GM12878 (cell line): Measurements from ENCODE around the gene INO80E. TPM values are rescaled to one million over a fixed set of nuclear protein-coding genes. Genes with fewer than 3 reads are reported as not detected.
A peak's percentile ranks its signal among the peaks of the same experiment; 100 is the strongest.

Experiments used
- BHLHE40 ChIP-seq, 2 experiments: fragments of 450-650 bp in 1 of 2; IDR thresholded peaks; 2 replicates each; pipeline ENCODE4 v1.6.1; 2011 to 2017; ENCODE audit warnings: low read depth in 2 of 2, borderline replicate concordance in 1 of 2, improper control_type of control experiment in 1 of 2, low read length in 1 of 2, mild to moderate bottlenecking in 1 of 2
- BMI1 ChIP-seq: fragments of 450-650 bp; IDR thresholded peaks from 2 replicates; pipeline ENCODE4 v1.6.1; 2016; ENCODE audit warnings: mild to moderate bottlenecking, moderate library complexity, borderline replicate concordance
- CBFB ChIP-seq: IDR thresholded peaks from 2 replicates; pipeline ENCODE4 v1.6.1; 2016; ENCODE audit warnings: antibody characterized with exemption, low read depth
- CHD2 ChIP-seq: IDR thresholded peaks from 2 replicates; pipeline ENCODE4 v1.6.1; 2011; ENCODE audit warnings: low read depth, low read length, improper control_type of control experiment, borderline replicate concordance
- CREB1 ChIP-seq: IDR thresholded peaks from 2 replicates; pipeline ENCODE4 v1.6.1; 2012; ENCODE audit warnings: low read depth, mild to moderate bottlenecking, inconsistent platforms
- CREM ChIP-seq: IDR thresholded peaks from 2 replicates; pipeline ENCODE4 v1.6.1; 2014; ENCODE audit warnings: antibody characterized with exemption, low read depth
- HCFC1 ChIP-seq: fragments of 150-350 bp; IDR thresholded peaks from 2 replicates; pipeline ENCODE4 v1.6.1; 2014; ENCODE audit warnings: low read length
- HDAC6 ChIP-seq: fragments of 200-600 bp; sonication (generic); IDR thresholded peaks from one replicate; pipeline ENCODE4 v1.8.0; 2017; ENCODE audit warnings: antibody characterized with exemption; ENCODE audit not compliant: unreplicated experiment
- IKZF2 ChIP-seq, 2 experiments: fragments of 450-650 bp; IDR thresholded peaks; 2 replicates each; pipeline ENCODE4 v1.6.1; 2017; ENCODE audit warnings: mild to moderate bottlenecking in 2 of 2, moderate library complexity in 2 of 2
- JUND ChIP-seq: IDR thresholded peaks from 2 replicates; pipeline ENCODE4 v1.6.1; 2012; ENCODE audit warnings: low read depth, mild to moderate bottlenecking, low read length, improper control_type of control experiment, moderate library complexity
- LARP7 ChIP-seq: fragments of 450-650 bp; IDR thresholded peaks from 2 replicates; pipeline ENCODE4 v1.6.1; 2017; ENCODE audit warnings: mild to moderate bottlenecking
- NBN ChIP-seq: fragments of 450-650 bp; IDR thresholded peaks from 2 replicates; pipeline ENCODE4 v1.6.1; 2016
- NFYA ChIP-seq: IDR thresholded peaks from 2 replicates; pipeline ENCODE4 v1.6.1; 2011; ENCODE audit warnings: low read depth, mild to moderate bottlenecking, low read length, improper control_type of control experiment, borderline replicate concordance
- RUNX3 ChIP-seq: IDR thresholded peaks from 2 replicates; pipeline ENCODE4 v1.6.1; 2012; ENCODE audit warnings: low read length, inconsistent platforms
- SP1 ChIP-seq: IDR thresholded peaks from one replicate; pipeline ENCODE4 v1.6.1; 2011; ENCODE audit warnings: low read depth, low read length
- TAF1 ChIP-seq: IDR thresholded peaks from 2 replicates; pipeline ENCODE4 v1.6.1; 2011; ENCODE audit warnings: mild to moderate bottlenecking, low read depth, low read length, borderline replicate concordance
- ZNF384 ChIP-seq: IDR thresholded peaks from 2 replicates; pipeline ENCODE4 v1.6.1; 2012; ENCODE audit warnings: low read depth, mild to moderate bottlenecking, low read length, improper control_type of control experiment, borderline replicate concordance
- polyA plus RNA-seq, 11 experiments: library from polyadenylated mRNA; depleted of rRNA in 4 of 11; unstranded in 6 of 11; stranded (reverse) in 5 of 11; fragments of >200 nt; fragmentation: Nextera tagmentation in 4 of 11; fragmentation: Illumina TruSeq in 1 of 11; extraction: Ambion mirVana in 4 of 11; extraction: Trizol in 1 of 11; gene quantifications; 1 replicate in 1 of 11; 2 replicates in 10 of 11; pipeline versions ENCODE4 v1.2.1 to v1.2.3, GENCODE V29; 2011 to 2016; ENCODE audit warnings: inconsistent platforms in 2 of 11, missing spikeins in 2 of 11, low read depth in 1 of 11
- total RNA-seq, 4 experiments: library from RNA; depleted of rRNA in 3 of 4; stranded (reverse); fragments of >200 nt in 3 of 4; fragmentation: Illumina TruSeq in 1 of 4; extraction: Trizol in 1 of 4; gene quantifications; 2 replicates each; pipeline versions ENCODE4 v1.2.1 to v1.2.3, GENCODE V29; 2013 to 2021
- TF ChIP-seq, protein P1 (sequence below): fragments of 450-650 bp; IDR thresholded peaks from 2 replicates; pipeline ENCODE4 v1.6.1; 2016; ENCODE audit warnings: mild to moderate bottlenecking
- TF ChIP-seq, protein P2 (sequence below), 3 experiments: IDR thresholded peaks in 2 of 3; conservative IDR thresholded peaks in 1 of 3; 2 replicates each; pipeline ENCODE4 v1.5.1; 2011; ENCODE audit warnings: low read depth in 3 of 3, low read length in 3 of 3, mild to moderate bottlenecking in 3 of 3, control low read depth in 2 of 3, moderate library complexity in 2 of 3, inconsistent platforms in 1 of 3, mixed read lengths in 1 of 3; ENCODE audit not compliant: control insufficient read depth in 2 of 3, insufficient read depth in 1 of 3; ENCODE audit errors: extremely low read depth in 1 of 3
- TF ChIP-seq, protein P3 (sequence below): fragments of 450-650 bp; formaldehyde crosslinking; IDR thresholded peaks from 2 replicates; pipeline ENCODE4 v1.4.0; 2022; ENCODE audit warnings: mild to moderate bottlenecking, moderate library complexity
- TF ChIP-seq, protein P4 (sequence below): fragments of 450-650 bp; IDR thresholded peaks from 2 replicates; pipeline ENCODE4 v1.6.1; 2017; ENCODE audit warnings: low read depth, mild to moderate bottlenecking, moderate library complexity

Gene INO80E
- total and polyA plus RNA-seq, 10 of the 15 experiments (the other 5 are each of a cell fraction or from before 2014, with no cell fraction given) = 0.39 to 74.0 (median 33.0) TPM

DNA sequence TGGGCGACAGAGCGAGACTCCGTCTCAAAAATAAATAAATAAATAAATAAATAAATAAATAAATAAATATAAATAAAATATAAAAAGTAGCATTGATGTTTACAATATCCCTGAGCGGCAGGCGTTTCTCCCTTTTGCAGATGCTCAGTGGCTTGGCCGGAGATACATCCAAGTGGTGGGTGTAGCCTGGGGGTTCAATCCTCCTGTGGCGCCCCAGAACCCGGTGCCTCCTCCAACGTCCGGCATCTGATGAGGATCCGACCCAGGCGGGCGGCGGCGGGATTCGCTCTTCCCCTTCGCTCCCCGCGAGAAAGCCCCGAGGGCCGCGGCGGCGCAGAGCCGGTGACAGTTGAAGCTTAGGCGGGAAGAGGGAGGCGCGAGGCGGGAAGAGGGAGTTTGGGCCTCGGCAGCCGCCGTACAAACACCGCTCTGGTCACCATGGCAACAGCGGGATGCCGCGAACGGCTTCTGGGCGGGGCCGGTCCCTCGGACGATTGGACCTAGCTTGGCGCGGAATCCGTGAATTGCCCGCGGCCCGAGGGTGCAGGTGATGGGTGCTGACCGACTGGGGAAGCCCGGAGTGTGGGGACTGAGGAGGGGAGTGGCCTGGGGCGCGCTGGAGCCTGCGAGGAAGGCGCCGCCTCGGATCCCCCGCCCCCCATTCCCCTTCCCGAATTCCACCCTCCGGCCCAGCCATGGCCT, 56.8 kb downstream of the INO80E start (continued):
- TF ChIP-seq CBFB = peak; percentile 44; the same call in 1 of the 2 replicates
- TF ChIP-seq BHLHE40 (IDR thresholded peaks at IDR 0.05; ENCODE audit: borderline replicate concordance in 1 of 2, low read depth in 2 of 2, low read length in 1 of 2) = peak in 1 of 2 experiments; percentile 55; a peak in 2 of 4 replicates
- TF ChIP-seq, protein P1, sequence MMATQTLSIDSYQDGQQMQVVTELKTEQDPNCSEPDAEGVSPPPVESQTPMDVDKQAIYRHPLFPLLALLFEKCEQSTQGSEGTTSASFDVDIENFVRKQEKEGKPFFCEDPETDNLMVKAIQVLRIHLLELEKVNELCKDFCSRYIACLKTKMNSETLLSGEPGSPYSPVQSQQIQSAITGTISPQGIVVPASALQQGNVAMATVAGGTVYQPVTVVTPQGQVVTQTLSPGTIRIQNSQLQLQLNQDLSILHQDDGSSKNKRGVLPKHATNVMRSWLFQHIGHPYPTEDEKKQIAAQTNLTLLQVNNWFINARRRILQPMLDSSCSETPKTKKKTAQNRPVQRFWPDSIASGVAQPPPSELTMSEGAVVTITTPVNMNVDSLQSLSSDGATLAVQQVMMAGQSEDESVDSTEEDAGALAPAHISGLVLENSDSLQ = peak; percentile 70
- TF ChIP-seq, protein P2, sequence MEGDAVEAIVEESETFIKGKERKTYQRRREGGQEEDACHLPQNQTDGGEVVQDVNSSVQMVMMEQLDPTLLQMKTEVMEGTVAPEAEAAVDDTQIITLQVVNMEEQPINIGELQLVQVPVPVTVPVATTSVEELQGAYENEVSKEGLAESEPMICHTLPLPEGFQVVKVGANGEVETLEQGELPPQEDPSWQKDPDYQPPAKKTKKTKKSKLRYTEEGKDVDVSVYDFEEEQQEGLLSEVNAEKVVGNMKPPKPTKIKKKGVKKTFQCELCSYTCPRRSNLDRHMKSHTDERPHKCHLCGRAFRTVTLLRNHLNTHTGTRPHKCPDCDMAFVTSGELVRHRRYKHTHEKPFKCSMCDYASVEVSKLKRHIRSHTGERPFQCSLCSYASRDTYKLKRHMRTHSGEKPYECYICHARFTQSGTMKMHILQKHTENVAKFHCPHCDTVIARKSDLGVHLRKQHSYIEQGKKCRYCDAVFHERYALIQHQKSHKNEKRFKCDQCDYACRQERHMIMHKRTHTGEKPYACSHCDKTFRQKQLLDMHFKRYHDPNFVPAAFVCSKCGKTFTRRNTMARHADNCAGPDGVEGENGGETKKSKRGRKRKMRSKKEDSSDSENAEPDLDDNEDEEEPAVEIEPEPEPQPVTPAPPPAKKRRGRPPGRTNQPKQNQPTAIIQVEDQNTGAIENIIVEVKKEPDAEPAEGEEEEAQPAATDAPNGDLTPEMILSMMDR (IDR thresholded peaks at IDR 0.05 in 2 of 3, conservative IDR thresholded peaks at IDR 0.05 in 1 of 3; ENCODE audit: control insufficient read depth in 2 of 3, extremely low read depth in 1 of 3, insufficient read depth in 1 of 3, low read depth in 3 of 3, low read length in 3 of 3) = no peak
- no peak for TF ChIP-seq NFYA
- peak; percentile 73; the same call in 1 of the 2 replicates for TF ChIP-seq CHD2
- TF ChIP-seq CREB1 = peak; percentile 59
- TF ChIP-seq TAF1 = 0 out of 2 replicates have a peak, but pooled peaks have one; percentile 2
- TF ChIP-seq SP1 = peak; percentile 77
- TF ChIP-seq BMI1 = peak; percentile 99
- TF ChIP-seq, protein P3, sequence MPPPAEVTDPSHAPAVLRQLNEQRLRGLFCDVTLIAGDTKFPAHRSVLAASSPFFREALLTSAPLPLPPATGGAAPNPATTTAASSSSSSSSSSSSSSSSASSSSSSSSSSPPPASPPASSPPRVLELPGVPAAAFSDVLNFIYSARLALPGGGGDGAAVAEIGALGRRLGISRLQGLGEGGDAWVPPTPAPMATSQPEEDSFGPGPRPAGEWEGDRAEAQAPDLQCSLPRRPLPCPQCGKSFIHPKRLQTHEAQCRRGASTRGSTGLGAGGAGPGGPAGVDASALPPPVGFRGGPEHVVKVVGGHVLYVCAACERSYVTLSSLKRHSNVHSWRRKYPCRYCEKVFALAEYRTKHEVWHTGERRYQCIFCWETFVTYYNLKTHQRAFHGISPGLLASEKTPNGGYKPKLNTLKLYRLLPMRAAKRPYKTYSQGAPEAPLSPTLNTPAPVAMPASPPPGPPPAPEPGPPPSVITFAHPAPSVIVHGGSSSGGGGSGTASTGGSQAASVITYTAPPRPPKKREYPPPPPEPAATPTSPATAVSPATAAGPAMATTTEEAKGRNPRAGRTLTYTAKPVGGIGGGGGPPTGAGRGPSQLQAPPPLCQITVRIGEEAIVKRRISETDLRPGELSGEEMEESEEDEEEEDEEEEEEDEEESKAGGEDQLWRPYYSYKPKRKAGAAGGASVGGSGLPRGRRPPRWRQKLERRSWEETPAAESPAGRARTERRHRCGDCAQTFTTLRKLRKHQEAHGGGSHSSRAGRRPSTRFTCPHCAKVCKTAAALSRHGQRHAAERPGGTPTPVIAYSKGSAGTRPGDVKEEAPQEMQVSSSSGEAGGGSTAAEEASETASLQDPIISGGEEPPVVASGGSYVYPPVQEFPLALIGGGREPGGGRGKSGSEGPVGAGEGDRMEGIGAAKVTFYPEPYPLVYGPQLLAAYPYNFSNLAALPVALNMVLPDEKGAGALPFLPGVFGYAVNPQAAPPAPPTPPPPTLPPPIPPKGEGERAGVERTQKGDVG (CRISPR knock-in tag) = no peak
- TF ChIP-seq CREM = 0 out of 2 replicates have a peak, but pooled peaks have one; percentile 18
- TF ChIP-seq, protein P4, sequence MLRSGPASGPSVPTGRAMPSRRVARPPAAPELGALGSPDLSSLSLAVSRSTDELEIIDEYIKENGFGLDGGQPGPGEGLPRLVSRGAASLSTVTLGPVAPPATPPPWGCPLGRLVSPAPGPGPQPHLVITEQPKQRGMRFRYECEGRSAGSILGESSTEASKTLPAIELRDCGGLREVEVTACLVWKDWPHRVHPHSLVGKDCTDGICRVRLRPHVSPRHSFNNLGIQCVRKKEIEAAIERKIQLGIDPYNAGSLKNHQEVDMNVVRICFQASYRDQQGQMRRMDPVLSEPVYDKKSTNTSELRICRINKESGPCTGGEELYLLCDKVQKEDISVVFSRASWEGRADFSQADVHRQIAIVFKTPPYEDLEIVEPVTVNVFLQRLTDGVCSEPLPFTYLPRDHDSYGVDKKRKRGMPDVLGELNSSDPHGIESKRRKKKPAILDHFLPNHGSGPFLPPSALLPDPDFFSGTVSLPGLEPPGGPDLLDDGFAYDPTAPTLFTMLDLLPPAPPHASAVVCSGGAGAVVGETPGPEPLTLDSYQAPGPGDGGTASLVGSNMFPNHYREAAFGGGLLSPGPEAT = peak; percentile 56; the same call in 1 of the 2 replicates
- peak; percentile 67 for TF ChIP-seq HCFC1
- TF ChIP-seq JUND = 0 out of 2 replicates have a peak, but pooled peaks have one; percentile 7
- peak; percentile 60; the same call in 1 of the 2 replicates for TF ChIP-seq NBN
- peak; percentile 57 for TF ChIP-seq RUNX3
- no peak for TF ChIP-seq HDAC6
- peak; percentile 90 for TF ChIP-seq LARP7
- TF ChIP-seq ZNF384 = no peak
- peak; percentile 62 to 65; a peak in 3 of 4 replicates for TF ChIP-seq IKZF2 (IDR thresholded peaks at IDR 0.05)
